Liver (tissue), 9 donors: ENCODE measurements around the gene GTPBP1. TPM values are rescaled to one million over a fixed set of nuclear protein-coding genes. Genes with fewer than 3 reads are reported as not detected.

Experiments
- DNase-seq: peaks from one replicate; pipeline ENCODE4 v3.0.0-alpha.2; 2017; ENCODE audit warnings: low spot score
- H3K27ac ChIP-seq, 2 donors: one replicate each; pipeline ENCODE4 v1.7.0; 2013; ENCODE audit warnings: inconsistent platforms in 2 of 2, low read length in 2 of 2, control low read depth in 1 of 2, low read depth in 1 of 2, mild to moderate bottlenecking in 1 of 2
- H3K27me3 ChIP-seq, 4 donors: one replicate each; pipeline versions ENCODE4 v1.6.1 to v1.7.0; 2013; ENCODE audit warnings: low read length in 3 of 4, inconsistent platforms in 1 of 4, mild to moderate bottlenecking in 1 of 4, moderate library complexity in 1 of 4; ENCODE audit not compliant: control insufficient read depth in 4 of 4, insufficient read depth in 4 of 4
- H3K36me3 ChIP-seq, 4 donors: one replicate each; pipeline versions ENCODE4 v1.6.1 to v1.7.0; 2013; ENCODE audit warnings: low read length in 3 of 4, mild to moderate bottlenecking in 3 of 4, low read depth in 1 of 4, moderate library complexity in 1 of 4; ENCODE audit not compliant: control insufficient read depth in 4 of 4, insufficient read depth in 3 of 4
- H3K4me1 ChIP-seq, 4 donors: one replicate each; pipeline versions ENCODE4 v1.6.1 to v1.7.0; 2013; ENCODE audit warnings: low read length in 3 of 4, mild to moderate bottlenecking in 3 of 4, moderate library complexity in 1 of 4; ENCODE audit not compliant: control insufficient read depth in 4 of 4, insufficient read depth in 4 of 4
- H3K4me3 ChIP-seq, 3 donors: one replicate each; pipeline versions ENCODE4 v1.6.1 to v1.7.0; 2013; ENCODE audit warnings: low read length in 3 of 3, control low read depth in 1 of 3, low read depth in 1 of 3, mild to moderate bottlenecking in 1 of 3
- H3K9ac ChIP-seq, 2 donors: one replicate each; pipeline ENCODE4 v1.7.0; 2013; ENCODE audit warnings: low read length in 2 of 2, mild to moderate bottlenecking in 2 of 2, moderate library complexity in 2 of 2, control low read depth in 1 of 2, low read depth in 1 of 2
- H3K9me3 ChIP-seq, 4 donors: one replicate each; pipeline versions ENCODE4 v1.6.1 to v1.7.0; 2013; ENCODE audit warnings: low read length in 3 of 4; ENCODE audit not compliant: control insufficient read depth in 4 of 4
- FOXA1 ChIP-seq: IDR thresholded peaks from 2 replicates; pipeline ENCODE4 v1.6.1; 2016; ENCODE audit warnings: antibody characterized with exemption
- GABPA ChIP-seq, 2 donors: IDR thresholded peaks in 1 of 2; conservative IDR thresholded peaks in 1 of 2; 2 replicates each; pipeline ENCODE4 v1.6.1; 2016; ENCODE audit warnings: antibody characterized with exemption in 2 of 2, mild to moderate bottlenecking in 1 of 2, moderate library complexity in 1 of 2
- HNF4A ChIP-seq, 2 donors: conservative IDR thresholded peaks; 2 replicates each; pipeline ENCODE4 v1.6.1; 2016; ENCODE audit warnings: antibody characterized with exemption in 2 of 2, mild to moderate bottlenecking in 2 of 2
- JUND ChIP-seq, 2 donors: IDR thresholded peaks; 2 replicates each; pipeline ENCODE4 v1.6.1; 2016; ENCODE audit warnings: antibody characterized with exemption in 2 of 2
- NR2F2 ChIP-seq: IDR thresholded peaks from 2 replicates; pipeline ENCODE4 v1.6.1; 2016; ENCODE audit warnings: antibody characterized with exemption
- RAD21 ChIP-seq, 2 donors: IDR thresholded peaks; 2 replicates each; pipeline ENCODE4 v1.6.1; 2016; ENCODE audit warnings: antibody characterized with exemption in 2 of 2, mild to moderate bottlenecking in 2 of 2
- REST ChIP-seq: IDR thresholded peaks from 2 replicates; pipeline ENCODE4 v1.6.1; 2016; ENCODE audit warnings: antibody characterized with exemption, mild to moderate bottlenecking
- SP1 ChIP-seq: IDR thresholded peaks from 2 replicates; pipeline ENCODE4 v1.6.1; 2018; ENCODE audit warnings: antibody characterized with exemption, mild to moderate bottlenecking
- ZBTB33 ChIP-seq: IDR thresholded peaks from 2 replicates; pipeline ENCODE4 v1.6.1; 2016; ENCODE audit warnings: antibody characterized with exemption
- WGBS: extraction: QIAGEN DNeasy Blood & Tissue Kit; methylation state at CpG from one replicate; pipeline ENCODE4 v1.1.7; 2013; 5-methylcytosine and 5-hydroxymethylcytosine counted together
- polyA plus RNA-seq, 2 donors: library from polyadenylated mRNA; stranded (reverse) in 1 of 2; unstranded in 1 of 2; fragments of 200-250 nt in 1 of 2; fragments of >200 nt in 1 of 2; fragmentation: Nextera tagmentation in 1 of 2; extraction: Ambion mirVana in 1 of 2; gene quantifications; one replicate each; pipeline versions ENCODE4 v1.2.1 to v1.2.3, GENCODE V29; 2013 to 2015
- total RNA-seq, 2 donors: library from RNA; depleted of rRNA; stranded (reverse); fragments of >200 nt; gene quantifications; one replicate each; pipeline ENCODE4 v1.2.3, GENCODE V29; 2014
- donor health status: healthy.
- donor health status: healthy.
- donor health status: healthy.
- donor health status: healthy.
- donor health status: healthy.

GTPBP1 gene
- total and polyA plus RNA-seq, 4 donors = 5.3 to 56.3 (median 16.1) TPM

- H3K36me3 ChIP-seq = peaks cover 9 to 58% (median 40%) of the 10 kb centered on the region in 4 donors
Observed at GRCh38 chr22:38719196-38719595, 13.5 kb downstream of the GTPBP1 start.

GRCh38 chr22:38720350-38720749 lies 14.6 kb downstream of the GTPBP1 start:
- no peak for DNase-seq
- Histone ChIP-seq H3K9ac (no peak overlapping the region), H3K27ac (no peak overlapping the region), H3K4me3 (no peak overlapping the region), H3K36me3 (peaks cover 12 to 68% (median 52%) of the 10 kb centered on the region in 4 donors), H3K27me3 (no peaks in the 10 kb centered on the region), H3K4me1 (no peaks in the 10 kb centered on the region), H3K9me3 (no peaks in the 10 kb centered on the region)
- 98% methylated on average over 3 of the region's 3 CpGs for WGBS
- TF ChIP-seq NR2F2 = no peak
- no peak for TF ChIP-seq REST
- no peak for TF ChIP-seq JUND (IDR thresholded peaks at IDR 0.05)
- TF ChIP-seq FOXA1 = no peak
- no peak for TF ChIP-seq HNF4A (conservative IDR thresholded peaks at IDR 0.05)
- TF ChIP-seq RAD21 (IDR thresholded peaks at IDR 0.05) = no peak

More at GRCh38 chr22:38719196-38719595, 13.5 kb downstream of the GTPBP1 start:
- DNase-seq = no peak
- 93% methylated on average over 6 of the region's 6 CpGs for WGBS
- H3K4me3 ChIP-seq = no peak overlapping the region
- TF ChIP-seq REST (no peak), SP1 (no peak), GABPA (IDR thresholded peaks at IDR 0.05 in 1 of 2, conservative IDR thresholded peaks at IDR 0.05 in 1 of 2) (no peak), ZBTB33 (no peak)
- no peaks in the 10 kb centered on the region for H3K4me1 ChIP-seq
- H3K27ac ChIP-seq = no peak overlapping the region
- no peak overlapping the region for H3K9ac ChIP-seq
- no peaks in the 10 kb centered on the region for H3K27me3 ChIP-seq
- no peaks in the 10 kb centered on the region for H3K9me3 ChIP-seq
